OCI-LY3 (cell line): ENCODE results near the gene RPS6KC1.
"Not testable (repeated sequence)": the region's sequence is repeated elsewhere in the genome, so short reads cannot be mapped to it uniquely, and the experiment has no call there.

ENCODE experiments used
- H2AFZ ChIP-seq: fragments of 200-600, 300-600 bp; shearing (Covaris generic); 2 replicates; pipeline ENCODE4 v1.6.0; 2014; ENCODE audit warnings: antibody characterized with exemption, low read depth, low read length
- H3K27ac ChIP-seq: fragments of 200-600, 300-600 bp; sonication (generic); 2 replicates; pipeline ENCODE4 v1.5.1; 2014; ENCODE audit warnings: mild to moderate bottlenecking, low read length, moderate library complexity, mixed read lengths
- H3K27me3 ChIP-seq: fragments of 200-600, 300-600 bp; sonication (generic); 2 replicates; pipeline ENCODE4 v1.6.1; 2014; ENCODE audit warnings: low read depth, low read length, mixed read lengths
- H3K36me3 ChIP-seq: fragments of 200-600, 300-600 bp; sonication (generic); replicated peaks from 2 replicates; pipeline ENCODE3; 2014; ENCODE audit warnings: low read depth, low read length, mixed read lengths
- H3K4me1 ChIP-seq: fragments of 300-600, 200-600 bp; sonication (generic); 2 replicates; pipeline ENCODE4 v1.6.1; 2014; ENCODE audit warnings: low read length, mixed read lengths
- H3K4me2 ChIP-seq: fragments of 200-600, 300-600 bp; sonication (generic); 2 replicates; pipeline ENCODE4 v1.6.1; 2014; ENCODE audit warnings: low read length, mixed read lengths
- H3K4me3 ChIP-seq: fragments of 300-600, 200-600 bp; sonication (generic); 2 replicates; pipeline ENCODE4 v1.5.1; 2014; ENCODE audit warnings: antibody characterized with exemption, mild to moderate bottlenecking, low read length, moderate library complexity
- H3K79me2 ChIP-seq: fragments of 300-600, 200-600 bp; shearing (Covaris generic); 2 replicates; pipeline ENCODE4 v1.6.1; 2014; ENCODE audit warnings: mild to moderate bottlenecking, low read length, mixed read lengths
- H3K9ac ChIP-seq: fragments of 300-600, 200-600 bp; shearing (Covaris generic); 2 replicates; pipeline ENCODE4 v1.6.0; 2014; ENCODE audit warnings: mild to moderate bottlenecking, low read length, moderate library complexity
- H3K9me3 ChIP-seq: fragments of 200-600, 300-600 bp; shearing (Covaris generic); 2 replicates; pipeline ENCODE4 v1.6.1; 2014; ENCODE audit warnings: low read length, mixed read lengths; ENCODE audit not compliant: insufficient read depth
- H4K20me1 ChIP-seq: fragments of 200-600, 300-600 bp; sonication (generic); 2 replicates; pipeline ENCODE4 v1.6.1; 2016; ENCODE audit warnings: low read length, mixed read lengths; ENCODE audit not compliant: insufficient read depth
- EZH2phosphoT487 ChIP-seq: fragments of 200-600 bp; shearing (Covaris generic); IDR thresholded peaks from 2 replicates; pipeline ENCODE4 v1.6.1; 2018; ENCODE audit warnings: antibody characterized with exemption, mixed run types, low read depth
- TF ChIP-seq, protein P1 (sequence below): fragments of 200-600, 300-600 bp; sonication (generic); IDR thresholded peaks from 2 replicates; pipeline ENCODE4 v1.5.1; 2014; ENCODE audit warnings: antibody characterized with exemption, low read length, low read depth

Gene RPS6KC1

DNA sequence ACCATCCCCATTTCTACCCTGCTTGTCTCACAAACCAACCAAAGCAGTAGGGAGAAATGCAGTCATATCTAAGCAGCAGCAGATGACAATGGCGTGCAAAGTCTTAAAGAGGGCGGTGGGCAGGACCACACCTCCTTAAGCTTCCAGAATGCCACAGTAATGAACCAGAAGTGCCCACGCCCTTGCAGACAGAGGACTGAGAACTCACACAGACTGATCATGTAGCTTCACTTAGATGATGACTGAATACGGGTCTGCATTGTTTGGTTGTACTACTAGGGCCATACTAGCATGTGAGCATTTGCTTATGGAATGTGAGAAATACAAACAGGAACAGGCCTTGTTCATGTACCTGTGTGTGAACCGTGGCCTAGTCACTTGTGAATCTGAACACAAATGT lies 246.0 kb downstream of the RPS6KC1 start:
- Histone ChIP-seq H3K9me3 (no peaks in the 10 kb centered on the region), H3K27ac (no peak overlapping the region), H3K4me2 (no peak overlapping the region), H3K4me3 (no peak overlapping the region), H4K20me1 (no peaks in the 10 kb centered on the region), H3K4me1 (no peaks in the 10 kb centered on the region), H3K9ac (no peak overlapping the region), H3K36me3 (peaks cover 8% of the 10 kb centered on the region), H2AFZ (no peak overlapping the region), H3K79me2 (no peaks in the 10 kb centered on the region), H3K27me3 (no peaks in the 10 kb centered on the region)
- TF ChIP-seq, protein P1, sequence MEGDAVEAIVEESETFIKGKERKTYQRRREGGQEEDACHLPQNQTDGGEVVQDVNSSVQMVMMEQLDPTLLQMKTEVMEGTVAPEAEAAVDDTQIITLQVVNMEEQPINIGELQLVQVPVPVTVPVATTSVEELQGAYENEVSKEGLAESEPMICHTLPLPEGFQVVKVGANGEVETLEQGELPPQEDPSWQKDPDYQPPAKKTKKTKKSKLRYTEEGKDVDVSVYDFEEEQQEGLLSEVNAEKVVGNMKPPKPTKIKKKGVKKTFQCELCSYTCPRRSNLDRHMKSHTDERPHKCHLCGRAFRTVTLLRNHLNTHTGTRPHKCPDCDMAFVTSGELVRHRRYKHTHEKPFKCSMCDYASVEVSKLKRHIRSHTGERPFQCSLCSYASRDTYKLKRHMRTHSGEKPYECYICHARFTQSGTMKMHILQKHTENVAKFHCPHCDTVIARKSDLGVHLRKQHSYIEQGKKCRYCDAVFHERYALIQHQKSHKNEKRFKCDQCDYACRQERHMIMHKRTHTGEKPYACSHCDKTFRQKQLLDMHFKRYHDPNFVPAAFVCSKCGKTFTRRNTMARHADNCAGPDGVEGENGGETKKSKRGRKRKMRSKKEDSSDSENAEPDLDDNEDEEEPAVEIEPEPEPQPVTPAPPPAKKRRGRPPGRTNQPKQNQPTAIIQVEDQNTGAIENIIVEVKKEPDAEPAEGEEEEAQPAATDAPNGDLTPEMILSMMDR = no peak
- no peak for TF ChIP-seq EZH2phosphoT487

DNA sequence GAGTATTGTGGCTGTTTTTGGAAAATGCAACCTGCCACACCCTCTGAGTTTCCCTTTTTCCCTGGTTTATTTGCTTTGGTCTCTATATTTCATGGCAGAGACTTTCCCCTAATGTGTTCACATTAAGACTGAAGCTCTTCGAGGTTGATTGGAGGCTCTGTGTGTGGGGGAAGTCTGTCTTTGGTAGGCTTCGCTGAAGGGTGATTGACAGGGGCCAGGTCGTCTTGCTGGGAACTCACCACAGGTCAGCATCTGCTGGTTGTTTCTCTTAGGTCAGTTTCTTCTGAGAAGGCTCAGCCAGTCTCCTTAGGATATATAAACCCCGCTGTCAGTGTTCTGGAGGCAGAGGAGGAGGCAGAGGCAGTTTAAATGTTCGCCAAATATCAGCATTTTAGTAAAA lies 249.4 kb downstream of the RPS6KC1 start:
- H3K4me3 ChIP-seq = no peak overlapping the region
- no peaks in the 10 kb centered on the region for H4K20me1 ChIP-seq
- H3K36me3 ChIP-seq = peaks cover 8% of the 10 kb centered on the region
- no peak overlapping the region for H3K4me2 ChIP-seq
- no peaks in the 10 kb centered on the region for H3K9me3 ChIP-seq
- H3K9ac ChIP-seq = no peak overlapping the region
- H2AFZ ChIP-seq = no peak overlapping the region
- no peak overlapping the region for H3K27ac ChIP-seq
- no peaks in the 10 kb centered on the region for H3K4me1 ChIP-seq
- no peaks in the 10 kb centered on the region for H3K79me2 ChIP-seq
- no peaks in the 10 kb centered on the region for H3K27me3 ChIP-seq
- TF ChIP-seq, protein P1 = no peak

DNA sequence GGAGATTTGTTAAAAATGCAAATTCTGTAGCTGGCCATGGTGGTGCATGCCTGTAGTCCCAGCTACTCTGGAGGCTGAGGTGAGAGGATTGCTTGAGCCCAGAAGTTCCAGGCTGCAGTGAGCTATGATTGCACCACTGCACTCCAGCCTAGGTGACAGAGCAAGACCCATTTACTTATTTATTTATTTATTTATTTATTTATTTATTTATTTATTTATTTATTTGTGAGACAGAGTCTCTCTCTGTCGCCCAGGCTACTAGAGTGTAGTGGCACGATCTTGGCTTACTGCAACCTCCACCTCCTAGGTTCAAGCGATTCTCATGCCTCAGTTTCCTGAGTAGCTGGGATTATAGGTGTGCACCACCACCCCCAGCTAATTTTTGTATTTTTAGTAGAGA lies 250.5 kb downstream of the RPS6KC1 start:
- not testable (repeated sequence) for H3K27me3 ChIP-seq, H3K36me3 ChIP-seq, H3K27ac ChIP-seq, H2AFZ ChIP-seq, H3K4me3 ChIP-seq, H4K20me1 ChIP-seq, H3K9ac ChIP-seq, H3K4me2 ChIP-seq, H3K4me1 ChIP-seq, H3K79me2 ChIP-seq, H3K9me3 ChIP-seq

DNA sequence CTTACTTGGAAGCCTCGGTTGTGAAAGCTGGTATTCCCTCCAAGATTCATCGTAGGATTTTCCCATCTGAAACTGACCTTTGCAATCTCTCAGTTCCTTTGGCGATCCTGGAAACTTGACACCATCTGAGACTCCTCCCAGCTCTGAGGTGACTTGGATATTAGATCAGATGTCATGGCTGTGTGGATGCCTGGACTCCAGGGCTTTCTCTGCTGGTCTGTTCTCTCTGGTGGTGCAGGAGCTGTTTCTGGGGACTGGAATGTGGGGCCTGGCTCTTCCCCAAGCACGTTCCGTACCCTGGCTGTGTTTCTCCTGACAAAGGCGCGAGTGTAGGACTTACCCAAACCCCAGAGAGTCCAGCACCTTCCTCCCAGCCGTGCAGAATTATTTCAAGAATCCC lies 252.2 kb downstream of the RPS6KC1 start:
- H3K9me3 ChIP-seq = no peaks in the 10 kb centered on the region
- H2AFZ ChIP-seq = no peak overlapping the region

More for the DNA sequence above, 252.2 kb downstream of the RPS6KC1 start:
- Histone ChIP-seq H3K4me1 (no peaks in the 10 kb centered on the region), H3K9ac (no peak overlapping the region), H3K4me3 (no peak overlapping the region), H3K27ac (no peak overlapping the region), H3K27me3 (no peaks in the 10 kb centered on the region), H3K4me2 (no peak overlapping the region), H3K36me3 (no peaks in the 10 kb centered on the region), H3K79me2 (no peaks in the 10 kb centered on the region), H4K20me1 (no peaks in the 10 kb centered on the region)
- TF ChIP-seq, protein P1 = no peak
- no peak for TF ChIP-seq EZH2phosphoT487
